ENCODE measurements around the gene SIRPG. TPM values are rescaled to one million over a fixed set of nuclear protein-coding genes. Genes with fewer than 3 reads are reported as not detected.

Gene SIRPG
- total RNA-seq, 1 donor from 2014 or later: not detected

GRCh38 chr20:1637226-1637625, 20.4 kb downstream of the SIRPG start:
- Mint-ChIP-seq H3K9me3 (ENCODE audit: unreplicated experiment) (no peaks in the 10 kb centered on the region), H3K27ac (ENCODE audit: unreplicated experiment) (no peak overlapping the region), H3K4me1 (ENCODE audit: unreplicated experiment) (no peaks in the 10 kb centered on the region), H3K27me3 (ENCODE audit: unreplicated experiment) (no peaks in the 10 kb centered on the region), H3K4me3 (ENCODE audit: unreplicated experiment) (no peak overlapping the region), H3K36me3 (ENCODE audit: unreplicated experiment) (no peaks in the 10 kb centered on the region)
- no peak for TF ChIP-seq CTCF (IDR thresholded peaks at IDR 0.05)
- DNase-seq (ENCODE audit: extremely low spot score, unreplicated experiment): no peak

GRCh38 chr20:1636621-1637020, 21.0 kb downstream of the SIRPG start:
- Mint-ChIP-seq H3K4me1 (ENCODE audit: unreplicated experiment) (no peaks in the 10 kb centered on the region), H3K4me3 (ENCODE audit: unreplicated experiment) (no peak overlapping the region), H3K27ac (ENCODE audit: unreplicated experiment) (no peak overlapping the region), H3K9me3 (ENCODE audit: unreplicated experiment) (no peaks in the 10 kb centered on the region), H3K36me3 (ENCODE audit: unreplicated experiment) (no peaks in the 10 kb centered on the region), H3K27me3 (ENCODE audit: unreplicated experiment) (no peaks in the 10 kb centered on the region)
- DNase-seq (ENCODE audit: extremely low spot score, unreplicated experiment): no peak
- no peak for TF ChIP-seq CTCF (IDR thresholded peaks at IDR 0.05)

- H3K4me3 Mint-ChIP-seq (ENCODE audit: unreplicated experiment): no peak overlapping the region
- no peaks in the 10 kb centered on the region for H3K4me1 Mint-ChIP-seq (ENCODE audit: unreplicated experiment)
- no peaks in the 10 kb centered on the region for H3K9me3 Mint-ChIP-seq (ENCODE audit: unreplicated experiment)
- H3K36me3 Mint-ChIP-seq (ENCODE audit: unreplicated experiment): no peaks in the 10 kb centered on the region
- H3K27me3 Mint-ChIP-seq (ENCODE audit: unreplicated experiment): no peaks in the 10 kb centered on the region
- DNase-seq (ENCODE audit: extremely low spot score, unreplicated experiment): no peak
- TF ChIP-seq CTCF (IDR thresholded peaks at IDR 0.05): no peak
- no peak overlapping the region for H3K27ac Mint-ChIP-seq (ENCODE audit: unreplicated experiment)
Observed at GRCh38 chr20:1635291-1635979, 22.1 kb downstream of the SIRPG start.

- H3K4me3 Mint-ChIP-seq (ENCODE audit: unreplicated experiment): no peak overlapping the region
- H3K27ac Mint-ChIP-seq (ENCODE audit: unreplicated experiment): no peak overlapping the region
- no peaks in the 10 kb centered on the region for H3K4me1 Mint-ChIP-seq (ENCODE audit: unreplicated experiment)
- DNase-seq (ENCODE audit: extremely low spot score, unreplicated experiment): no peak
- H3K27me3 Mint-ChIP-seq (ENCODE audit: unreplicated experiment): no peaks in the 10 kb centered on the region
- H3K9me3 Mint-ChIP-seq (ENCODE audit: unreplicated experiment): no peaks in the 10 kb centered on the region
- no peaks in the 10 kb centered on the region for H3K36me3 Mint-ChIP-seq (ENCODE audit: unreplicated experiment)
- no peak for TF ChIP-seq CTCF (IDR thresholded peaks at IDR 0.05)
Observed at GRCh38 chr20:1633535-1633934, 24.0 kb downstream of the SIRPG start.

- no peak overlapping the region for H3K4me3 Mint-ChIP-seq (ENCODE audit: unreplicated experiment)
- no peak overlapping the region for H3K27ac Mint-ChIP-seq (ENCODE audit: unreplicated experiment)
- no peaks in the 10 kb centered on the region for H3K36me3 Mint-ChIP-seq (ENCODE audit: unreplicated experiment)
- TF ChIP-seq CTCF (IDR thresholded peaks at IDR 0.05): no peak
- DNase-seq (ENCODE audit: extremely low spot score, unreplicated experiment): no peak
- H3K27me3 Mint-ChIP-seq (ENCODE audit: unreplicated experiment): no peaks in the 10 kb centered on the region
- no peaks in the 10 kb centered on the region for H3K9me3 Mint-ChIP-seq (ENCODE audit: unreplicated experiment)
- H3K4me1 Mint-ChIP-seq (ENCODE audit: unreplicated experiment): no peaks in the 10 kb centered on the region
Observed at GRCh38 chr20:1632178-1632577, 25.4 kb downstream of the SIRPG start.

All from osteocyte (in vitro differentiated cells).